Common myeloid progenitor, CD34-positive (primary cell): ENCODE data around the gene STIM1.
A peak's percentile ranks its signal among the peaks of the same experiment; 100 is the strongest.

Experiments
- CTCF ChIA-PET: fragments of 350-600 bp; sonication (Branson Sonifier 250); formaldehyde crosslinking; loops from one replicate; lab custom pipeline; 2021; ENCODE audit warnings: antibody characterized with exemption; lab: Charles Lee
- POLR2A ChIA-PET: fragments of 350-600 bp; sonication (Branson Sonifier 250); formaldehyde crosslinking; loops from one replicate; lab custom pipeline; 2021; ENCODE audit warnings: antibody characterized with exemption; lab: Charles Lee
- DNase-seq, 3 donors: peaks; one replicate each; pipeline versions ENCODE4 v3.0.0 to v3.0.0-alpha.2; 2013
- H3K27ac ChIP-seq, 2 experiments: 1 replicate in 1 of 2; 2 replicates in 1 of 2; pipeline ENCODE4 v1.7.0; 2013; ENCODE audit warnings: inconsistent platforms in 2 of 2, low read length in 2 of 2, mild to moderate bottlenecking in 2 of 2, low read depth in 1 of 2, moderate library complexity in 1 of 2; ENCODE audit not compliant: severe bottlenecking in 2 of 2, insufficient read depth in 1 of 2, poor library complexity in 1 of 2
- H3K27me3 ChIP-seq, 5 experiments: replicated peaks in 2 of 5; 1 replicate in 3 of 5; 2 replicates in 2 of 5; pipeline versions ENCODE4 v1.6.1 to v1.7.0; 2013; ENCODE audit warnings: low read length in 4 of 5, mild to moderate bottlenecking in 2 of 5, moderate library complexity in 2 of 5, inconsistent platforms in 1 of 5; ENCODE audit not compliant: insufficient read depth in 5 of 5, control insufficient read depth in 4 of 5
- H3K36me3 ChIP-seq, 4 experiments: 1 replicate in 2 of 4; 2 replicates in 2 of 4; pipeline versions ENCODE4 v1.6.1 to v1.7.0; 2013; ENCODE audit warnings: low read length in 3 of 4, control low read depth in 1 of 4, mild to moderate bottlenecking in 1 of 4; ENCODE audit not compliant: control insufficient read depth in 4 of 4, insufficient read depth in 4 of 4
- H3K4me1 ChIP-seq, 4 experiments: 1 replicate in 3 of 4; 2 replicates in 1 of 4; pipeline versions ENCODE4 v1.6.1 to v1.7.1; 2013; ENCODE audit warnings: low read length in 3 of 4, mild to moderate bottlenecking in 3 of 4, control low read depth in 1 of 4, inconsistent platforms in 1 of 4, moderate library complexity in 1 of 4; ENCODE audit not compliant: control insufficient read depth in 4 of 4, insufficient read depth in 4 of 4; ENCODE audit errors: control extremely low read depth in 1 of 4
- H3K4me3 ChIP-seq, 7 experiments: 1 replicate in 4 of 7; 2 replicates in 3 of 7; pipeline versions ENCODE4 v1.5.1 to v1.7.0; 2013; ENCODE audit warnings: mild to moderate bottlenecking in 7 of 7, low read length in 6 of 7, moderate library complexity in 6 of 7, inconsistent platforms in 2 of 7, low read depth in 2 of 7, control low read depth in 1 of 7; ENCODE audit not compliant: insufficient read depth in 4 of 7, control insufficient read depth in 1 of 7; ENCODE audit errors: extremely low read depth in 1 of 7
- H3K9me3 ChIP-seq, 5 experiments: 1 replicate in 4 of 5; 2 replicates in 1 of 5; pipeline versions ENCODE4 v1.6.1 to v1.7.1; 2013; ENCODE audit warnings: low read length in 4 of 5, mild to moderate bottlenecking in 2 of 5, inconsistent platforms in 1 of 5, low read depth in 1 of 5, moderate library complexity in 1 of 5; ENCODE audit not compliant: control insufficient read depth in 4 of 5, insufficient read depth in 2 of 5; ENCODE audit errors: control extremely low read depth in 1 of 5
- WGBS: methylation state at CpG from one replicate; pipeline ENCODE4 v1.1.5; 2013; ENCODE audit not compliant: insufficient coverage; 5-methylcytosine and 5-hydroxymethylcytosine counted together

STIM1 gene

DNA sequence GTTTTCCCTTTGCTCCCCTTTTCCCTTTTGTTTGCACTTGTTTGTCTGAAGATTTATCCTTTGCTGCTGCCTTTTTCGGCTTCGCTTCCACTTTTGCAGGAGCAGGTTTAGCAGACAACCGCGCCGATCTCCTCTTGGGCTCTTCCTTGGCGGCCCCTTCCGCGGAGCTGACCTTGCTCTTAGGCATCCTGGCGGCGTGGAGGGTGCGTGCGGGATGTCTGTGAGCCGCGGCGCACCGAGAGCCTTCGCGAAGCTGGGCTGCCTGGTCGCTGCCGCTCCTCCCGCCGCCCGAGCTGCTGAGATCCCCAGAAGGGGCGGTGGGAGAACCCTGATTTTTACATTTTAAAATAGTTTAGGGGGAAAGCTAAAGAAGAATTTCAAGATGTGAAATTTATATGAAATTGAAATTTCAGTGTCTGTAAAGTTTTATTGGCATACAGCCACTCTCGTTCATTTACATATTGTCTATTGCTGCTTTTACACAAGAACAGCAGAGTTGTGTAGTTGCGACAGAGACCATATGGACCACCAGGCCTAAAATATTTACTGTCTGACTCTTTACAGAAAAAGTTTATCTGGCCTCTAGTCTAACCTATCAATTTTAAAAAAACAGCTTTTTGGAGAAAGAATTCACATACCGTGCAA lies 133.9 kb downstream of the STIM1 start:
- H3K27ac ChIP-seq: no peak overlapping the region
- WGBS: 93% methylated on average over 26 of the region's 27 CpGs
- no peak overlapping the region for H3K4me3 ChIP-seq
- CTCF ChIA-PET: interaction anchor here (0.9 to 7.8 kb wide), 4 partner anchors 45 to 148 kb away, joined by 3 to 112 read pairs (median 6); partner anchors contain the start of genes RHOG and STIM1
- H3K9me3 ChIP-seq: peaks cover 0 to 14% (median 3%) of the 10 kb centered on the region in 5 experiments
- POLR2A ChIA-PET: no interaction called here
- no peaks in the 10 kb centered on the region for H3K27me3 ChIP-seq
- DNase-seq: no peak
- peaks cover 0 to 13% (median 12%) of the 10 kb centered on the region in 4 experiments for H3K4me1 ChIP-seq
- H3K36me3 ChIP-seq: peaks cover 0 to 6% (median 2%) of the 10 kb centered on the region in 4 experiments

GRCh38 chr11:3989921-3990290 lies 134.4 kb downstream of the STIM1 start:
- POLR2A ChIA-PET: no interaction called here
- WGBS: 52% methylated on average over 2 of the region's 3 CpGs

DNA sequence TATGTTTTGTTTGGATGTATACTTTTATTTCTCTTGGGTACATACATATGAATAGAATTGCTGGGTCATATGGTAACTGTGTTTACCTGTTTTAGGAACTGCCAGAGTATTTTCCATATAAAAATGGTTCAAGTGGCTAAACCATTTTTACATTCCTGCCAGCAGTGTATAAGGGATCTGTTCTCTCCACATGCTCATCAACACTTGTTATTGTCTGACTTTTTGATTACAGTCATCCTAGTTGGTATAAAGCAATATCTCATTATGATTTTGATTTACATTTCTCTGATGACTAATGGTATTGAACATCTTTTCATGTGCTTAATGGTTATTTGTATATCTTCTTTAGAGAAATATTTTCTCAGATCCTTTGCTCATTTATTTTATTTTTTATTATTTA lies 134.9 kb downstream of the STIM1 start:
- ChIA-PET CTCF (interaction anchor here (1.2 to 7.8 kb wide), 3 partner anchors 83 to 140 kb away, joined by 7 to 112 read pairs (median 8); partner anchors contain the start of gene STIM1), POLR2A (no interaction called here)
- H3K9me3 ChIP-seq: peaks cover 0 to 20% (median 3%) of the 10 kb centered on the region in 5 experiments
- H3K36me3 ChIP-seq: peaks cover 0 to 6% (median 2%) of the 10 kb centered on the region in 4 experiments
- no peaks in the 10 kb centered on the region for H3K27me3 ChIP-seq
- H3K4me3 ChIP-seq: no peak overlapping the region
- H3K4me1 ChIP-seq: peaks cover 0 to 3% (median 2%) of the 10 kb centered on the region in 4 experiments
- no peak for DNase-seq
- no peak overlapping the region for H3K27ac ChIP-seq

More at GRCh38 chr11:3989921-3990290, 134.4 kb downstream of the STIM1 start:
- Histone ChIP-seq H3K9me3 (peaks cover 0 to 19% (median 3%) of the 10 kb centered on the region in 5 experiments), H3K27ac (no peak overlapping the region), H3K4me1 (peaks cover 0 to 8% (median 7%) of the 10 kb centered on the region in 4 experiments), H3K36me3 (peaks cover 0 to 6% (median 2%) of the 10 kb centered on the region in 4 experiments), H3K4me3 (no peak overlapping the region), H3K27me3 (no peaks in the 10 kb centered on the region)
- DNase-seq: peak in 2 of 3 donors; percentile 57 to 67
- CTCF ChIA-PET: interaction anchor here (0.9 to 7.8 kb wide), 4 partner anchors 46 to 149 kb away, joined by 3 to 112 read pairs (median 6); partner anchors contain the start of genes RHOG and STIM1

DNA sequence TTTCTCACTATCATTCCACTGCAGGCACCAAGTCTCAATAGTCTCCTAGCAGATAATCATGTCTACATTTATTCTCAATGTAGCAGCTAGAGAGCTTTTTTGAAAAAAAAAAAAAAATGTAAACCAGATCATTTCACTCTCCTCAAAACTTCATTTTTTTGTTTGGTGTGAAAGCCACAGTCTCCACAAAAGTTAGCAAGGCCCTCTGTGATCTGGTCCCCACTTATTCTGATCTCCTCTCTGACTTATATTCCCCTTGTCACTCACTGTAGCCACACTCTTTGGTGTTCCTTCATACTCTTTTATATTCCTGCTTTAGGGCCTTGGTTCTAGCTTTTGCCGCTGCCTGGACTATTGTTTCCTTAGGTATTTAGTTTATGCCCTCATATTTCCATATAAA lies 137.5 kb downstream of the STIM1 start:
- H3K4me3 ChIP-seq: no peak overlapping the region
- ChIA-PET CTCF (interaction anchor here (1.8 kb wide), 1 partner anchor 14 kb away, joined by 6 read pairs; no protein-coding TSS in a partner anchor), POLR2A (no interaction called here)
- peaks cover 0 to 10% (median 8%) of the 10 kb centered on the region in 4 experiments for H3K4me1 ChIP-seq
- no peaks in the 10 kb centered on the region for H3K27me3 ChIP-seq
- peaks cover 0 to 20% (median 3%) of the 10 kb centered on the region in 5 experiments for H3K9me3 ChIP-seq
- H3K27ac ChIP-seq: no peak overlapping the region
- no CpG with 5 or more reads among the region's 1 CpG for WGBS
- H3K36me3 ChIP-seq: peaks cover 0 to 6% (median under 1%) of the 10 kb centered on the region in 4 experiments
- no peak for DNase-seq

- POLR2A ChIA-PET: no interaction called here
- DNase-seq: peak; percentile 27 to 76 (median 58)
- Histone ChIP-seq H3K27ac (no peak overlapping the region), H3K27me3 (no peaks in the 10 kb centered on the region), H3K4me1 (peaks cover 0 to 10% (median 8%) of the 10 kb centered on the region in 4 experiments), H3K9me3 (peaks cover 0 to 21% (median 3%) of the 10 kb centered on the region in 5 experiments), H3K36me3 (peaks cover 0 to 6% (median under 1%) of the 10 kb centered on the region in 4 experiments), H3K4me3 (no peak overlapping the region)
- CTCF ChIA-PET: interaction anchor here (1.0 to 1.8 kb wide), 3 partner anchors 10 to 78 kb away, joined by 3 to 6 read pairs (median 4); no protein-coding TSS in a partner anchor
- 100% methylated on average over 1 of the region's 6 CpGs for WGBS
Measured at GRCh38 chr11:3994030-3994640, 138.7 kb downstream of the STIM1 start.

- no peak for DNase-seq
- Histone ChIP-seq H3K27ac (peak overlapping the region in 1 of 2 experiments; percentile 75), H3K4me1 (peaks cover 0 to 10% (median 8%) of the 10 kb centered on the region in 4 experiments), H3K4me3 (no peak overlapping the region), H3K36me3 (peaks cover 0 to 2% (median under 1%) of the 10 kb centered on the region in 4 experiments), H3K27me3 (no peaks in the 10 kb centered on the region), H3K9me3 (peaks cover 0 to 24% (median 3%) of the 10 kb centered on the region in 5 experiments)
- CTCF ChIA-PET: interaction anchor here (1.4 to 2.8 kb wide), 3 partner anchors 48 to 140 kb away, joined by 4 to 11 read pairs (median 5); partner anchors contain the start of gene STIM1
- no CpG with 5 or more reads among the region's 1 CpG for WGBS
- POLR2A ChIA-PET: no interaction called here
Measured at GRCh38 chr11:3995307-3995706, 139.8 kb downstream of the STIM1 start.
